Testis (tissue), 3 donors: Measurements from ENCODE around the gene PTPRN2. TPM values are rescaled to one million over a fixed set of nuclear protein-coding genes. Genes with fewer than 3 reads are reported as not detected.

ENCODE experiments used
- DNase-seq: peaks from one replicate; pipeline ENCODE4 v3.0.0-alpha.2; 2019
- H3K27ac ChIP-seq, 2 donors: fragments of 200-600 bp; sonication (generic); one replicate each; pipeline ENCODE4 v1.5.1; 2019
- H3K27me3 ChIP-seq: fragments of 200-600 bp; sonication (generic); one replicate; pipeline ENCODE4 v1.5.1; 2019
- H3K36me3 ChIP-seq: fragments of 200-600 bp; sonication (generic); one replicate; pipeline ENCODE4 v1.5.1; 2017; ENCODE audit warnings: low read depth; ENCODE audit errors: missing control alignments
- H3K4me1 ChIP-seq: fragments of 200-600 bp; sonication (generic); one replicate; pipeline ENCODE4 v1.5.1; 2019
- H3K4me3 ChIP-seq, 2 donors: fragments of 200-600 bp; sonication (generic); one replicate each; pipeline ENCODE4 v1.5.1; 2017 to 2019
- H3K9me3 ChIP-seq: fragments of 200-600 bp; sonication (generic); one replicate; pipeline ENCODE4 v1.5.1; 2017
- CTCF ChIP-seq, 3 experiments: fragments of 450-650 bp in 2 of 3; fragments of 200-600 bp in 1 of 3; sonication (generic) in 1 of 3; IDR thresholded peaks; one replicate each; pipeline ENCODE4 v1.5.1; 2016 to 2019; ENCODE audit warnings: antibody characterized with exemption in 3 of 3, mild to moderate bottlenecking in 2 of 3, moderate library complexity in 1 of 3
- POLR2A ChIP-seq: fragments of 450-650 bp; IDR thresholded peaks from one replicate; pipeline ENCODE4 v1.6.1; 2017; ENCODE audit warnings: antibody characterized with exemption, mild to moderate bottlenecking, moderate library complexity
- WGBS, 2 donors: methylation state at CpG; one replicate each; pipeline ENCODE4 v1.1.5; 2018; 5-methylcytosine and 5-hydroxymethylcytosine counted together
- intact Hi-C: fragments of 100-400 bp; cut with DNase I; formaldehyde crosslinking; loops from one replicate; pipeline ENCODE4 v1.15.1; 2023; ENCODE audit warnings: low total_unique reads
- polyA plus RNA-seq: library from polyadenylated mRNA; stranded (reverse); fragments of 350-450 nt; fragmentation: Illumina TruSeq; extraction: RNeasy Lipid Tissue Mini Kit (QIAGEN cat#74804); gene quantifications from one replicate; pipeline ENCODE4 v1.2.3, GENCODE V29; 2014; ENCODE audit warnings: low read depth, low replicate concordance; ENCODE audit not compliant: insufficient read depth
- total RNA-seq, 2 donors: library from RNA; depleted of rRNA; stranded (reverse); fragments of >200 nt; gene quantifications; one replicate each; pipeline ENCODE4 v1.2.3, GENCODE V29; 2016

The PTPRN2 gene
- total and polyA plus RNA-seq, 3 donors from 2014 or later = 9.3 to 10.8 (median 9.8) TPM

GRCh38 chr7:158067219-158067930 is 520.2 kb downstream of the PTPRN2 start:
- DNase-seq = no peak
- intact Hi-C loops = no loop called here
- no peak overlapping the region for H3K4me3 ChIP-seq

GRCh38 chr7:158066085-158066484 is 521.5 kb downstream of the PTPRN2 start:
- H3K27ac ChIP-seq = no peak overlapping the region
- no peaks in the 10 kb centered on the region for H3K4me1 ChIP-seq
- WGBS, 2 donors = 94 to 95% methylated on average over 4 of the region's 4 CpGs
- no peaks in the 10 kb centered on the region for H3K9me3 ChIP-seq
- DNase-seq = no peak
- no peak overlapping the region for H3K4me3 ChIP-seq
- H3K36me3 ChIP-seq = no peaks in the 10 kb centered on the region
- intact Hi-C loops = no loop called here
- H3K27me3 ChIP-seq = no peaks in the 10 kb centered on the region
- TF ChIP-seq CTCF (IDR thresholded peaks at IDR 0.05) (no peak), POLR2A (no peak)

More at GRCh38 chr7:158067219-158067930, 520.2 kb downstream of the PTPRN2 start:
- no peaks in the 10 kb centered on the region for H3K4me1 ChIP-seq
- WGBS, 2 donors = 70 to 85% methylated on average over 14 to 28 of the region's 28 CpGs
- H3K9me3 ChIP-seq = no peaks in the 10 kb centered on the region
- H3K27ac ChIP-seq = no peak overlapping the region
- H3K36me3 ChIP-seq = no peaks in the 10 kb centered on the region
- TF ChIP-seq CTCF (IDR thresholded peaks at IDR 0.05) = no peak
- TF ChIP-seq POLR2A = no peak
- no peaks in the 10 kb centered on the region for H3K27me3 ChIP-seq

- no peak for DNase-seq
- no peaks in the 10 kb centered on the region for H3K9me3 ChIP-seq
- H3K27ac ChIP-seq = no peak overlapping the region
- no peaks in the 10 kb centered on the region for H3K27me3 ChIP-seq
- WGBS, 2 donors = 74% methylated on average over 12 of the region's 12 CpGs
- TF ChIP-seq CTCF (IDR thresholded peaks at IDR 0.05) = no peak
- TF ChIP-seq POLR2A = no peak
- intact Hi-C loops = no loop called here
- H3K4me3 ChIP-seq = no peak overlapping the region
- H3K4me1 ChIP-seq = no peaks in the 10 kb centered on the region
- H3K36me3 ChIP-seq = no peaks in the 10 kb centered on the region
Measured at GRCh38 chr7:158065340-158065739, 522.3 kb downstream of the PTPRN2 start.

- no peak for DNase-seq
- intact Hi-C loops = no loop called here
- Histone ChIP-seq H3K36me3 (no peaks in the 10 kb centered on the region), H3K9me3 (no peaks in the 10 kb centered on the region), H3K27ac (no peak overlapping the region), H3K4me3 (no peak overlapping the region), H3K4me1 (no peaks in the 10 kb centered on the region), H3K27me3 (no peaks in the 10 kb centered on the region)
- TF ChIP-seq CTCF (IDR thresholded peaks at IDR 0.05) (no peak), POLR2A (no peak)
- WGBS, 2 donors = 60 to 65% methylated on average over 4 of the region's 4 CpGs
Measured at GRCh38 chr7:158064631-158065030, 523.0 kb downstream of the PTPRN2 start.
